Lower lobe of right lung (tissue), 2 donors: Measurements from ENCODE around the gene ADORA3. TPM values are rescaled to one million over a fixed set of nuclear protein-coding genes. Genes with fewer than 3 reads are reported as not detected.

Source experiments
- ATAC-seq, 2 donors: fragments of 200-7000 bp; cut with Tn5 transposase; one replicate each; pipeline ENCODE4 v1.9.1; 2020 to 2022; ENCODE audit warnings: mild to moderate bottlenecking in 2 of 2, moderate library complexity in 2 of 2
- DNase-seq: peaks from one replicate; pipeline ENCODE4 v3.0.0-alpha.2; 2020
- H3K27ac ChIP-seq: fragments of 200-600 bp; one replicate; pipeline ENCODE4 v1.8.0; 2022
- H3K27me3 ChIP-seq: fragments of 200-600 bp; one replicate; pipeline ENCODE4 v1.8.0; 2022; ENCODE audit warnings: low read depth
- H3K36me3 ChIP-seq: fragments of 200-600 bp; one replicate; pipeline ENCODE4 v1.8.0; 2022; ENCODE audit warnings: mild to moderate bottlenecking
- H3K4me1 ChIP-seq: fragments of 200-600 bp; one replicate; pipeline ENCODE4 v1.8.0; 2022
- H3K4me3 ChIP-seq: fragments of 200-600 bp; one replicate; pipeline ENCODE4 v1.8.0; 2022; ENCODE audit warnings: mild to moderate bottlenecking
- H3K9me3 ChIP-seq: fragments of 200-600 bp; one replicate; pipeline ENCODE4 v1.8.0; 2022
- CTCF ChIP-seq: fragments of 200-600 bp; IDR thresholded peaks from one replicate; pipeline ENCODE4 v1.8.0; 2022; ENCODE audit warnings: antibody characterized with exemption, mild to moderate bottlenecking
- intact Hi-C: fragments of 100-400 bp; cut with DNase I; formaldehyde crosslinking; loops from one replicate; pipeline ENCODE4 v1.11.0; 2022
- total RNA-seq: library from RNA; stranded (reverse); fragmentation: NEBNext Ultra II Directional; extraction: Animal tissue kit (Norgen Biotek cat#: 25700); gene quantifications from one replicate; pipeline ENCODE4 v1.2.1, GENCODE V29; 2021
- donor health status: DM: no; HTN: yes; CAD: no; lungs with severe emphysema.

ADORA3 gene
- total RNA-seq, 1 donor from 2014 or later, result 10.3 TPM

GRCh38 chr1:111468717-111469100 lies 34.7 kb downstream of the ADORA3 start:
- no peak for DNase-seq
- no peak overlapping the region for H3K27ac ChIP-seq
- intact Hi-C loops, result no loop called here

GRCh38 chr1:111467865-111468716 lies 35.3 kb downstream of the ADORA3 start:
- intact Hi-C loops, result no loop called here
- peaks cover 21% of the 10 kb centered on the region for H3K4me1 ChIP-seq
- no peak for TF ChIP-seq CTCF
- peaks cover 35% of the 10 kb centered on the region for H3K36me3 ChIP-seq
- H3K9me3 ChIP-seq, result no peaks in the 10 kb centered on the region
- ATAC-seq (no peak), DNase-seq (no peak)
- H3K4me3 ChIP-seq, result no peak overlapping the region
- H3K27me3 ChIP-seq, result no peaks in the 10 kb centered on the region
- no peak overlapping the region for H3K27ac ChIP-seq

More at GRCh38 chr1:111468717-111469100, 34.7 kb downstream of the ADORA3 start:
- ATAC-seq, result no peak
- no peak for TF ChIP-seq CTCF
- Histone ChIP-seq H3K36me3 (peaks cover 32% of the 10 kb centered on the region), H3K27me3 (no peaks in the 10 kb centered on the region), H3K4me1 (peaks cover 21% of the 10 kb centered on the region), H3K9me3 (no peaks in the 10 kb centered on the region), H3K4me3 (no peak overlapping the region)

- peaks cover 51% of the 10 kb centered on the region for H3K36me3 ChIP-seq
Observed at GRCh38 chr1:111466480-111466879, 37.0 kb downstream of the ADORA3 start.

GRCh38 chr1:111465754-111466153 lies 37.7 kb downstream of the ADORA3 start:
- H3K27me3 ChIP-seq, result no peaks in the 10 kb centered on the region
- peaks cover 58% of the 10 kb centered on the region for H3K36me3 ChIP-seq

More at GRCh38 chr1:111466480-111466879, 37.0 kb downstream of the ADORA3 start:
- intact Hi-C loops, result no loop called here
- ATAC-seq, result no peak
- TF ChIP-seq CTCF, result no peak
- Histone ChIP-seq H3K27me3 (no peaks in the 10 kb centered on the region), H3K27ac (no peak overlapping the region), H3K9me3 (no peaks in the 10 kb centered on the region), H3K4me1 (peaks cover 10% of the 10 kb centered on the region), H3K4me3 (no peak overlapping the region)
- no peak for DNase-seq

GRCh38 chr1:111463029-111463683 lies 40.3 kb downstream of the ADORA3 start:
- H3K36me3 ChIP-seq, result peaks cover 70% of the 10 kb centered on the region
- H3K9me3 ChIP-seq, result no peaks in the 10 kb centered on the region
- intact Hi-C loops, result no loop called here
- no peaks in the 10 kb centered on the region for H3K4me1 ChIP-seq
- H3K27ac ChIP-seq, result no peak overlapping the region
- H3K4me3 ChIP-seq, result no peak overlapping the region
- DNase-seq (no peak), ATAC-seq (no peak)
- no peak for TF ChIP-seq CTCF
- no peaks in the 10 kb centered on the region for H3K27me3 ChIP-seq

More at GRCh38 chr1:111465754-111466153, 37.7 kb downstream of the ADORA3 start:
- no peaks in the 10 kb centered on the region for H3K9me3 ChIP-seq
- no peak overlapping the region for H3K27ac ChIP-seq
- peaks cover 8% of the 10 kb centered on the region for H3K4me1 ChIP-seq
- DNase-seq (no peak), ATAC-seq (no peak)
- intact Hi-C loops, result no loop called here
- H3K4me3 ChIP-seq, result no peak overlapping the region
- no peak for TF ChIP-seq CTCF
